DND-41 (cell line): ENCODE data around the gene PHF24.
A peak's percentile ranks its signal among the peaks of the same experiment; 100 is the strongest.

Source experiments
- ATAC-seq: fragments of 200-7000 bp; cut with Tn5 transposase; 3 replicates; pipeline ENCODE4 v1.9.1; 2021; ENCODE audit warnings: low read depth; ENCODE audit not compliant: insufficient read depth
- DNase-seq: peaks from one replicate; pipeline ENCODE4 v3.0.0-alpha.2; 2020
- H2AFZ ChIP-seq: 2 replicates; pipeline ENCODE4 v1.6.0; 2012; ENCODE audit warnings: low read depth, low read length
- H3K27ac ChIP-seq: 2 replicates; pipeline ENCODE4 v1.5.1; 2012; ENCODE audit warnings: low read length, inconsistent platforms
- H3K27me3 ChIP-seq: fragments of 200-600 bp; sonication (generic); 2 replicates; pipeline ENCODE4 v1.6.0; 2012; ENCODE audit warnings: low read length, mild to moderate bottlenecking, inconsistent platforms; ENCODE audit not compliant: insufficient read depth, poor library complexity
- H3K36me3 ChIP-seq: 2 replicates; pipeline ENCODE4 v1.5.1; 2012; ENCODE audit warnings: low read length, inconsistent platforms; ENCODE audit not compliant: insufficient read depth
- H3K4me1 ChIP-seq: 2 replicates; pipeline ENCODE4 v1.5.1; 2012; ENCODE audit warnings: mild to moderate bottlenecking, low read length; ENCODE audit not compliant: insufficient read depth
- H3K4me2 ChIP-seq: 2 replicates; pipeline ENCODE4 v1.6.0; 2012; ENCODE audit warnings: mild to moderate bottlenecking, moderate library complexity, low read length, inconsistent platforms; ENCODE audit not compliant: insufficient read depth
- H3K4me3 ChIP-seq, 2 experiments: fragments of 200-600 bp in 1 of 2; shearing (Covaris generic) in 1 of 2; 2 replicates each; pipeline ENCODE4 v1.5.1; 2012 to 2016; ENCODE audit warnings: inconsistent platforms in 2 of 2, low read length in 2 of 2, mild to moderate bottlenecking in 2 of 2, low read depth in 1 of 2, moderate library complexity in 1 of 2
- H3K79me2 ChIP-seq: 2 replicates; pipeline ENCODE4 v1.6.0; 2012; ENCODE audit warnings: low read length, inconsistent platforms; ENCODE audit not compliant: insufficient read depth
- H3K9ac ChIP-seq: 2 replicates; pipeline ENCODE4 v1.6.0; 2012; ENCODE audit warnings: low read depth, mild to moderate bottlenecking, inconsistent platforms, low read length, moderate library complexity
- H3K9me3 ChIP-seq: 2 replicates; pipeline ENCODE4 v1.5.1; 2012; ENCODE audit warnings: low read length, moderate library complexity, mild to moderate bottlenecking, inconsistent platforms; ENCODE audit not compliant: insufficient read depth, severe bottlenecking
- H4K20me1 ChIP-seq: 2 replicates; pipeline ENCODE4 v1.6.0; 2012; ENCODE audit warnings: low read length; ENCODE audit not compliant: insufficient read depth
- CTCF ChIP-seq: IDR thresholded peaks from 2 replicates; pipeline ENCODE4 v1.5.1; 2012; ENCODE audit warnings: borderline replicate concordance, low read length, moderate library complexity, mild to moderate bottlenecking; ENCODE audit not compliant: poor library complexity, severe bottlenecking; ENCODE audit errors: extremely low read depth
- EZH2 ChIP-seq: IDR thresholded peaks from 3 replicates; pipeline ENCODE4 v1.6.1; 2012; ENCODE audit warnings: borderline replicate concordance, low read depth, mild to moderate bottlenecking, moderate library complexity, low read length, inconsistent platforms; ENCODE audit not compliant: severe bottlenecking

The PHF24 gene

DNA sequence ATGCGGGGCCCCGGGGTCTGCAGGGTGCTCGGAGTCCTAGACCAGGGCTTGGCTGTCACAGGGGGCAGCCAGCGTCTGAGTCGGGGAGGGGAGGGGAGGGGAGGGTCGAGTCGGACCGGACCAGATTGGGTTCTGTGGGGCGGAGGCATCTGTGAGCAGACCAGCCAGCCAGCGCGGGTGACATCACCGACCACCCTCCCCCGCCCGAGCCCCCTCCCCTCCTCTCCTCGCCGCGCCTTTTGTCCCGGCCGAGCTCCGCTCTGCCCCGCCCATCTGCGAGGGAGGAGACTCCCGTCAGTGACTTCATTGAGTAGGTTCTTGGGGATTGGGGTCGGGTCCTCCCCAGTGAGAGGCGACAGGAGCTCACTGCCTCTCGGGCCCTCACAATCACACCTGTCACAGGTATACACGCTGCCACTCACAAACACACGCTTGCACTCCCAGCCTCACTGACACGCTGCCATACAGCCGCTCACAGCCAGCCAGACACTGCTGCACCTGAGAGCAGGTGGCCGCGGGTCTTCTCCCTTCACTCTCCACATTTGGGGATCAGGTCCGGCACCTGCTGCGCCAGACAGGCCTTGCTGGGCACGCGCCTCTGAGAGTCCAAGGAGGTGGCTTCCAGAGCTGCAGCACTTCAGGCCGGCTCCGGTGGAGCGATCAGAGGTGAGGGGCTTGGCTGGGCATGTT, 32.0 kb downstream of the PHF24 start:
- peak overlapping the region; percentile 88 for H3K4me2 ChIP-seq
- H3K4me1 ChIP-seq, result peaks cover 23% of the 10 kb centered on the region
- no peaks in the 10 kb centered on the region for H3K9me3 ChIP-seq
- DNase-seq (peak; percentile 57), ATAC-seq (peak; percentile 12)
- peak overlapping the region; percentile 98 for H2AFZ ChIP-seq
- H3K9ac ChIP-seq, result peak overlapping the region; percentile 62
- no peaks in the 10 kb centered on the region for H4K20me1 ChIP-seq
- H3K27me3 ChIP-seq, result no peaks in the 10 kb centered on the region
- peak overlapping the region; percentile 47; the same call in 1 of the 2 replicates for H3K27ac ChIP-seq
- peak overlapping the region; percentile 42 to 80; a peak in 3 of 4 replicates for H3K4me3 ChIP-seq
- H3K36me3 ChIP-seq, result no peaks in the 10 kb centered on the region
- TF ChIP-seq EZH2 (no peak), CTCF (no peak)
- H3K79me2 ChIP-seq, result no peaks in the 10 kb centered on the region

- H3K9ac ChIP-seq, result no peak overlapping the region
- H3K4me2 ChIP-seq, result peak overlapping the region; percentile 88; the same call in 1 of the 2 replicates
- no peaks in the 10 kb centered on the region for H3K9me3 ChIP-seq
- H3K27me3 ChIP-seq, result no peaks in the 10 kb centered on the region
- no peak overlapping the region for H2AFZ ChIP-seq
- H3K79me2 ChIP-seq, result no peaks in the 10 kb centered on the region
- H3K4me1 ChIP-seq, result peaks cover 23% of the 10 kb centered on the region
- no peak overlapping the region for H3K27ac ChIP-seq
- no peak for ATAC-seq
- H3K36me3 ChIP-seq, result no peaks in the 10 kb centered on the region
- DNase-seq, result no peak
- H4K20me1 ChIP-seq, result no peaks in the 10 kb centered on the region
- TF ChIP-seq CTCF (no peak), EZH2 (no peak)
- no peak overlapping the region for H3K4me3 ChIP-seq
These were observed 33.0 kb downstream of the PHF24 start for GRCh38 chr9:34990908-34991606.

- H3K4me1 ChIP-seq, result peaks cover 23% of the 10 kb centered on the region
- H3K27me3 ChIP-seq, result no peaks in the 10 kb centered on the region
- no peak overlapping the region for H3K27ac ChIP-seq
- H3K36me3 ChIP-seq, result 0 out of 2 replicates have a peak, but pooled peaks cover 2% of the 10 kb centered on the region
- TF ChIP-seq EZH2 (no peak), CTCF (no peak)
- H4K20me1 ChIP-seq, result no peaks in the 10 kb centered on the region
- DNase-seq (no peak), ATAC-seq (no peak)
- H3K9me3 ChIP-seq, result no peaks in the 10 kb centered on the region
- H3K4me3 ChIP-seq, result no peak overlapping the region
- H2AFZ ChIP-seq, result no peak overlapping the region
- H3K9ac ChIP-seq, result no peak overlapping the region
- H3K4me2 ChIP-seq, result no peak overlapping the region
- no peaks in the 10 kb centered on the region for H3K79me2 ChIP-seq
These were observed 33.7 kb downstream of the PHF24 start for GRCh38 chr9:34991607-34992375.
